Stimulated activated CD8-positive, alpha-beta memory T cell treated with anti-CD3 and anti-CD28 coated beads, Interleukin-7, amount 100 ng/mL, for 1 hour (primary cell): ENCODE data around the gene IFNL2.
A peak's percentile ranks its signal among the peaks of the same experiment; 100 is the strongest.
"Not testable (repeated sequence)": the region's sequence is repeated elsewhere in the genome, so short reads cannot be mapped to it uniquely, and the experiment has no call there.

Source experiments
- DNase-seq, 2 donors: peaks; one replicate each; pipeline ENCODE4 v3.0.0-alpha.2; 2020; ENCODE audit warnings: low read depth in 2 of 2

Gene IFNL2

DNA sequence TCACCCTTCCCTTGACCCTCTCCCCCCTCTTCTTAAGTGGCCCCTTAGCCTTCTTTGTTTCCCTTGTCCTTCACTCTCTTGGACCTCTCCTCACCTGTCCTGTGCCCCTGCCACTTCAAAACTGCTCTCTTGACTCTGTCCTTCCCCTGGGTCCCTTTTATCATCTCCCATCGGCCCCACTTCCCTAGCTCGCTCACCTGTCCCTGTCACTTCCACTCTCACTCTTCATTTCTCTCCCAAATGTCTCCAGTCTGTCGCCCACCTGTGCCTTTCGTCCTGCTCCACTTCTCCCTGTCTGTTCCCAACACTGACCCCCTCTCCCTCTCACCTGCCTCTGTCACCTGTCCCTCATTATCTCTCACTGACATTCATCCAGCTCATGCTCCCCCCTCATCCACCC is 28.7 kb downstream of the IFNL2 start:
- DNase-seq = no peak

DNA sequence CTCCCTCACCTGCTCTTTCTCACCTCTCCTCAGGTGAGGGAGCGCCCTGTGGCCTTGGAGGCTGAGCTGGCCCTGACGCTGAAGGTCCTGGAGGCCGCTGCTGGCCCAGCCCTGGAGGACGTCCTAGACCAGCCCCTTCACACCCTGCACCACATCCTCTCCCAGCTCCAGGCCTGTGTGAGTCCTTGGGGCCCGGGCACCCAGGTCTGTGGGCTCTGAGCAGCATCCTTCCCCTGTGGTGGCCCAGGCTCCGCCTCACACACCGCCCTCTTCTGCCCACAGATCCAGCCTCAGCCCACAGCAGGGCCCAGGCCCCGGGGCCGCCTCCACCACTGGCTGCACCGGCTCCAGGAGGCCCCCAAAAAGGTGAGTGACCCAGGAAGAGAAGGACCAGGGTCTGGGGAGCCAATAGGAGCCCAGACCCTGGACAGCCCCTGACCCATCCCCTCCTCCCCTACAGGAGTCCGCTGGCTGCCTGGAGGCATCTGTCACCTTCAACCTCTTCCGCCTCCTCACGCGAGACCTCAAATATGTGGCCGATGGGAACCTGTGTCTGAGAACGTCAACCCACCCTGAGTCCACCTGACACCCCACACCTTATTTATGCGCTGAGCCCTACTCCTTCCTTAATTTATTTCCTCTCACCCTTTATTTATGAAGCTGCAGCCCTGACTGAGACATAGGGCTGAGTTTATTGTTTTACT is 29.9 kb downstream of the IFNL2 start:
- DNase-seq = peak; percentile 26 to 29

DNA sequence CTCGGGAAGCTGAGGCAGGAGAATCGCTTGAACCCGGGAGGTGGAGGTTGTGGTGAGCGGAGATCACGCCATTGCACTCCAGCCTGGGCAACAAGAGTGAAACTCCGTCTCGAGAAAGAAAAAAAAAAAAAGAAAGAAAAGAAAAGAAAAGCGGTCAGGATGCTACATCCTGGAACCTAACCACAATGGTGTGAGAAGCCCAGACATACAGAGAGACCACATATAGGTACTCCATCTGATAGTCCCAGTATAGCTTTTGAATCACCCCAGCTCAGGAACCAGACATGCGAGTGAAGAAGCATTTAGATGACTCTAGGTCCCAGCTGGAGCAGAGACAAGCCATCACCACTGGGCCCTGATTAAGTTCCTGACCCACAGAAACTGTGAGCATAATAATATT is 31.2 kb downstream of the IFNL2 start:
- no peak for DNase-seq

DNA sequence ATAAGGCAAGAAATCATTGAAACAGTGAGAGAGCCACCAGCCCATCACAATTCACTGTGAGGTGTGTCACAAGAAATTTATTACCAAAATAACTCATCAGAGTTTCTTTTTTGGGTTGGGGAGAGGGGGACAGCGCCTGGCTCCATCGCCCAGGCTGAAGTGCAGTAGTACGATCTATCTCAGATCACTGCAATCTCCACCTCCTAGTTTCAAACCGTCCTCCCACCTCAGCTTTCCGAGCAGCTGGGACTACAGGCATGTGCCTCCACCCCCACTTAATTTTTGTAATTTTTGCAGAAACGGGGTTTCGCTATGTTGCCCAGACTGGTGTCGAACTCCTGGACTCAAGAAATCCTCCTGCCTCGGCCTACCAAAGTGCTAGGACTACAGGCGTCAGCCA is 31.6 kb downstream of the IFNL2 start:
- no peak for DNase-seq

DNA sequence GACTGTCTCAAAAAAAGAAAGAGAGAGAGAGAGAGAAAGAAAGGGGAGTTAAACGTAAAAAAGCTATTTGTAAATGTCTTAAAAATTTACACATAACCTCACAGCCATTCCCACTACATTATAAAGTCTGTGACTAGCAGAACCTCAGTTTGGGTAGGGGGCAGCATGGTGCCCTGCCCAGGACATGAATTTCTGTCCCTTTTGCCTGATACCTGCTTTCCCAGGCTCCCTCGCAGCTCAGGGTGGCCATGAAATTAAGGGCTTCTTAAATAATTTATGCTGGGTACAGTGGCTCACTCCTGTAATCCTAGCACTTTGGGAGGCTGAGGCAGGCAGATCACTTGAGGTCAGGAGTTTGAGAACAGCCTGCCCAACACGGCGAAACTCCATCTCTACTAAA is 32.8 kb downstream of the IFNL2 start:
- DNase-seq = no peak

DNA sequence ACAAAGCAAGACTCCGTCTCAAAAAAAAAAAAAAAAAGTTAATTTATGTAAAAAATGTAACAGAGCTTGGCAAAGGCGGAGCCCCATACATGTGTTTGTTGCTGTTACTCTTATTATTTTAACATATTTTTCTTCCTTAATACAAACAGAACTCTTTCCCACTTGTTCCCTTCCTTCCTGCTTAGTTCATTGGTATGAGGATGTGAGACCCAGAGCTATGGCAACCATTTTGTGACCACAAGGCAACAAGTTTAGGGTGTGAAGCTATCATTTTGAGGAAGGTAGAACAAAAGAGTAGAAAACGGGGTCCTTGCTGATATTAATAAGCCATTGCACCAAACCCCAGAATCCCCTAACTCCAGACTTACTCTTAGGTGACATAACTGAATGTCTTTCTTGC is 33.4 kb downstream of the IFNL2 start:
- no peak for DNase-seq

DNA sequence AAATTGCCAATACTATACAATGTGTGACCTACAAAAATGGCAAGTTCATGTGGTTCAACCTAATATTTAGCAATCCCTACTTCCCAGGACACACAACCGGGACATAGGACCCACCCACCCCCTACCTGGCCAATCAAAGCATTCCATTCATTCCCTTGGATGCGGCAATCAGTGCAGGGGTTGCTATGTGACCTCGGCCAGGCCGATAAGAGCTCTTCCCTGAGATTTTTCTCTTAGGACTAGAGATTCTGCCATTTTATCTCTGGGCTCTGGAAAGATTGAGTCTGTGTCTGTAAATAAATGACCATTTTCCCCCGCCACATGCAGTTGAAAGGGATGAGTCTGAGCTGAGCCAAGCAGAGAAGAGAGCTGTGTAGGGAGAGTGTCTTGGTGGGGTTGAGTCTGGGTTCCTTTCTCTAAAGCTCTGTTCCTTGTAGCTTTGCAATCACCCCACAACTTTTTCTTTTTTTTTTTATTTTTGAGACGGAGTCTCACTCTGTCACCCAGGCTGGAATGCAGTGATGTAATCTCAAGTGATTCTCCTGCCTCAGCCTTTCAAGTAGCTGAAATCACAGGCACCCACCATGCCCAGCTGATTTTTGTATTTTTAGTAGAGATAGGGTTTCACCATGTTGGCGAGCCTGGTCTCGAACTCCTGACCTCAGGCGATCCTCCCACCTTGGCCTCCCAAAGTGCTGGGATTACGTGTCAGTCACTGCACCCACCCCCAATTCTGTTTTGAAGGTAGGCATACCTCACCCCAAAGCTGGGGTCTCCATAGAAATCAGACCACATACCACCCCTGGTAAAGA is 35.4 kb downstream of the IFNL2 start:
- DNase-seq = no peak

DNA sequence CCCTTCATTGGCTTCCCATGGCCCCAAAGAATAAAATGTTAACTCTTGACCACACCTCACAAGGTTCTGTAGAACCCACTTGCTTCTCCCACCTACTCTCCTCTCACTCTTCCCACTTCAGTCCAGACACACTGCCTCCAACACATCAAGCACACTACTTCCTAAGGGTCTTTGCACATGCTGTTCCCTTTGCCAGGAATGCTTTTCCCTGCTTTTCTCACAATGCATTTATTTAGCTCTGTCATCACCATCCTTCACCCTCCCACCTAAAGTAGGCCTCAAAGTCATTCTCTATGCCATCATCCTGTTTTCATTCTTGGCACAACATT is 36.0 kb downstream of the IFNL2 start:
- no peak for DNase-seq

DNA sequence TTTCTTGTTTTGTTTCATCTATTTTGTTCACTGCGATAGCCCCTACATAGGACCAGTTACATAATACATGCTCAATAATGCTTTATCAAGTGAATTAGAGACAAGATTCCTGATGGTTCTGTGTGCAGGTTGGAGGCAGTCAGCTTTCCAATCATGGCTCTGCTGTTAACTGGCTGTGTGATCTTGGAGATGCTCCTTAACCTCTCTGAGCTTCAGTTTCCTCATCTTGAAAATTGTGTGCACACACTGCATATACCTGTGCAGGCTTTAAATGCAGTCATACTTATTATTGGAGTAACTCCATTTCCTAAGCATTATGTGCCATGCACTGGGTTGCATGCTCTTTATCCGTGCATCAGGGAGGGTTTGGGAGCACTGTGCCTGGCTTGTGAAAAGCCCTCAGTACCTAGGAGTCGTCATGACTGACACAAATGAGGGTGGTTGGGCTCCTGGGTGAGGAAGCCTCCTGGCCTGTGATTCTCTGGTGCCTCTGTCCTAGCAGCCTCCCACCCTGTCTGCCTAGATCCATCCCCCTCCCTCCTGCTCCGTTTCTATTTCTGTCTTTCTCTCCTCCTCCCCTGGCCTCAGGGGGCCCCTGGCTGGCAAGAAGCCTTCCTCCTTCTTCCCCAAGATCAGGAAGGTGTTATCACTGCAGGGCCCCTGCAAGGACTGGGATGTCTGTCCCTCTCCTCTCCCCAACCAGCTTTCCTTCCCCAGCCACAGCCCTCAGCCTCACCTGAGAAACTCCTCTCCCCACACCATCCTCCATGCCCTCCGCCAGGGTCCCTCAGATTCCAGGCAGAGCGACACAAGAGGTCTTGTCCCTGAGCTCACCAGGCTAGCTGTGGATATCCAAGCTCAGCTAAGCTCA is 36.7 kb downstream of the IFNL2 start:
- DNase-seq = no peak

DNA sequence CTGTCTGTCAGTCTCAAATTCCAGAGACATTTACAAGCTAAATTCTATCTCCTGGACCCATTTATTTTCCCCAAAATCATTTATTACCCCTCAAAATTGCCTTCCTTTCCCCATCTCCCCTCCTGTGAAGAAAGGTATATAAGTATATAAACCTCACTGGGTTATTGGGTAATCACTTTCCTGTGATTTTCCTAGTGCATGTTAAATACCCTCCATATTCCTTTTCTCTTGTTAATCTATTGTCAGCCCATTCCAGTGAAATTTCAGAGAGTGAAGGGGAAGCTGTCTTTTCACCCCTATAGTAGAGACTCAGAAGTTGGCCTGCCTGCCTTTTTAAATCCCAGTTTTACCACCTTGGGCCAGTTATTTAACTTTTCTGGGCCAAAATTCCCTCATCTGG is 37.9 kb downstream of the IFNL2 start:
- no peak for DNase-seq

DNA sequence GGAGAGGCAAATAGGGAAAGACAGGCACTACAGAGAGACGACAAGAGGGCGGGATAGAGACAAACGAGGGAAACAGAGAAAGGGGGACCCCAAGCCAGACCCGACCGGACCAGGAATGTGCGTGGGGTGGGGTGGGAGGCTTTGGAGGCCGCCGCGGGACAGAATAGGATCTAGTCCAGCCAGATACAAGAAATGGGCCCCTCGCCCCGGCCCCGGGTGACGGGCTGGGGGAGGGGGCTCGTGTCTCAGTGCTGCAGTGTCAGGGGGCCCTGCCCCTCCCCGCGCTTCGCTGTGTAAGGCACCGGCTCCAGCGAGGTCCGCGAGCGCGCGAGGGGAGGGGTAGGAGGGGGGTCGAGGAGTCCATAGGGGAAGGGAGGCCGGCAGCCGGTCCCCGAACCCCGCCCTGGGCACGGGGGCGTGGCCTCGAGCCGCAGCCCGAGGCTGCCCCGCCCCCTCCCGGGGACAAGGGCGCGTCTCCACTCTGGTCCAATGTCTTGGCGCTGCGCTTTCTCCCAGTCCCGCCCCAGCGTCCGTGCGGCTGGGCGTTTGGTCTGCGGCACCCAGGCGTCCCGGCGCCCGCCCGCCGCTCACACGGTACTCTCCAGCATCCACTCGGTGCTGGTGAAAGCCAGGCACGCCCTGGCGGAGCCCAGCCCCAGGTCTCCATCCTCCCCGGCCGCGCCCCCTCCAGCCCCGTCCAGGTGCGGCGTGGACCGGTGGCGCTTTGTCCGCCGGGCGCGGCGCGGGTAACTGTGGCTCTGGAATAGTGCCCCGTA is 39.0 kb downstream of the IFNL2 start:
- no peak for DNase-seq

DNA sequence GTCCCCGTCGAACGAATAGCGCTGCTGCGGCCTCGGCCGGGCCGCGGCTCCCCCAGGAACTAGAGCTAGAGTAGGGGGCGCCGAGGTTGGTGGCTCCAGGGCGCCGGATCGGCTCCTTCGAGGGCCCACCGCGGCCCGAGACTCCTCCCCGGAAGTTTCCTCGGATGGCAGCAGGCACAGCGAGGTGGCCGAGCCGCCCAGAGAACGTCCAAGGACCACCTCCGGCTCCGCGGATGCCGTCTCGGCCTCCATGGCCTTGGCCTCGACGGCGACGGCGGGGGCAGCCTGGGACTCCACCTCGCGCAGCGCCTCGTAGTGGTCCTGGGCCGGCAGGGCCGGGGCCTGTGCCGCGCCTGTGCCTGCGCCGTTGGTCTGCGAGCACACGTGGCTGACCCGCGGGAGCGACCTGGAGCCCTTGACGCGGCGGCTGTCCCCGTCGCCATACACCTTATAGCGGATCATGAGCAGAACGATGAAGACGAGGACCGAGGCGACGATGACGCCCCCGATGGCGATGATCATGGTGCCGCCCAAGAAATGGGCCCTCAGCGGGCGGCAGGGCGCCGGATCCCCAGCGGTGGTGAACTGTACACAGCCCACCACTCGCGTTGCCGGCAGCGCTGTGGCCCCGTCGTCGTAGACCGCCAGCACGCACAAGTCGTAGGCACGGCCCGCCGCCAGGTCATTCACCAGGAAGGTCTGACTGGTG is 39.8 kb downstream of the IFNL2 start:
- no peak for DNase-seq

DNA sequence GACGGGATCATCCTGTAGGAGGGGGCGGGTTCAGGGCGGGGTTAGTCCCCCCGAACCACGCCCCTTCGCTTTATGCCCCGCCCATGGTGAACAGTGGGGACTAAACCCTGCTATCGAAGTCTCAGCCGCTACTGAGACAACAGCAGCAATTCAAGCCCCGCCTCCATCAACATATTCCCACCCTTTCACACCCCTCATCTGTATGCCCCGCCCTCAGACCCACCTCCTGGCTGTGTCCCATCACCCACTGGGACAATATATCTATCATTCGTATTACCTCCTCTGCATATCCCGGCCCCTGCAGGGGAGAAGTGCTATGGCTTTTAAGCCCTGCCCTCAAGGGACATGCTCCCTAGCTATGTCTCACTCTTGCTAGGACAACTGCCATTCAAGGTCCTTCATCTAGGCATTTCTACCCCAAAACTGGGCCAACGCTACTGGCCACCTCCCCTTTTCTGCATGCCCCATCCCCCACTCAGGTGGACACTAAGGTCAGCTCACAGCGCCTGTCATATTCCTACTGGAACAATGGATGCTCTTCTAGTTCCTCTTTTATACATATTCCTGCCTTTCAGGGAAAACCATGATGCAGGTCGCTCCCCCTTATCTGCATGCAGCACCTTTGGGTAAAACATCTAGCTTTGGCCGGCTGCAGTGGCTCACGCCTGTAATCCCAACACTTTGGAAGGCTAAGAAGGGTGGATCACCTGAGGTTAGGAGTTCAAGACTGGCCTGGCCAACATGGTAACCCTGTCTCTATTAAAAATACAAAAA is 40.5 kb downstream of the IFNL2 start:
- DNase-seq = no peak

DNA sequence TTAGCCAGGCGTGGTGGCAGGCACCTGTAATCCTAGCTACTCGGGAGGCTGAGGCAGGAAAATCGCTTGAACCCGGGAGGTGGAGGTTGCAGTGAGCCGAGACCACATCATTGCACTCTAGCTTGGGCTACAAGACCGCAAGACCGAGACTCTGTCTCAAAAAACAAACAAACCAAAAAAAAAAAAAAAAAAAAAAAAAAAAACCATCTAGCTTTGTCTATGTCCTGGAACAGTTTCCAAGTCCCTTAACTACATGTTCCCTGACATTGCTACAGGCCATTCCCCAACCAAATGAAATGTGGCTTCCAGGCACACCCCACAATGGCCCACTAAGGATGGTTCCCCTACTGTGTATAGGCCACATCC is 41.1 kb downstream of the IFNL2 start:
- not testable (repeated sequence) for DNase-seq

DNA sequence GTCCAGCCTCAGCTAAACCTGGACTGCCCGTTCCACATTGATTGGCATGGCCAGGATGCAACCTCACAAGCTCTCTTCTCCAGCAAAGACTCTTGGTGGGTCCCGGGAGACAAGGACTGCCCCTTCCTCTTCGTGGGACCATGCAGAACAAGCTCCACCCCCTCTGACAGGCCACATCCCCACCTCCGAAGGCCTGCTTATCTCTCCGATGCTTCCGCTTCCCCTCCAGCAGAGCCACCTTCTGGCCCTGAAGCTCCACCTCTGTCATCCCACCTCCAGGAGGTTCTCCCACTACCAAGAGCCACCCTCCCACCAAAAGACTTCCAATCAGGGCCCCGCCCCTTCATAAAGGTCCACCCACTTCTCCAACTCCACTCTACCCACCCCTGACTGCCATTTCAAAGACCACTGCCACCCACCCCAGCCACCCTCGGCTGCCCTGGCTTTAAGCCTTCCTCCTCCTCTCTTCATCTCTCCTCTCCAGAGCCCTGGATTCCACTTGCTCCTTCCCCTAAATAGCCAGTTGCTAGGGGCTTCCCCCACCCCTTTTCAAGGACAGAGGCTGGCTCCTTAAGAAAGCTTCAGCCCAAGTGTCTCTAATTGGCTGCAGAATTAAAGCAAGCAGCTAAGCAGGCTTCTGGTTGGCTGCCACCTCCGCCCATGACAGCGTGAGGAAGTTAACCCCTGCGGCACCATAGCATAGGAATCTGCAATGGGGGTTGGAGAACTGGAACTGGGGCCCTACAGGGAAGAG is 42.5 kb downstream of the IFNL2 start:
- no peak for DNase-seq

DNA sequence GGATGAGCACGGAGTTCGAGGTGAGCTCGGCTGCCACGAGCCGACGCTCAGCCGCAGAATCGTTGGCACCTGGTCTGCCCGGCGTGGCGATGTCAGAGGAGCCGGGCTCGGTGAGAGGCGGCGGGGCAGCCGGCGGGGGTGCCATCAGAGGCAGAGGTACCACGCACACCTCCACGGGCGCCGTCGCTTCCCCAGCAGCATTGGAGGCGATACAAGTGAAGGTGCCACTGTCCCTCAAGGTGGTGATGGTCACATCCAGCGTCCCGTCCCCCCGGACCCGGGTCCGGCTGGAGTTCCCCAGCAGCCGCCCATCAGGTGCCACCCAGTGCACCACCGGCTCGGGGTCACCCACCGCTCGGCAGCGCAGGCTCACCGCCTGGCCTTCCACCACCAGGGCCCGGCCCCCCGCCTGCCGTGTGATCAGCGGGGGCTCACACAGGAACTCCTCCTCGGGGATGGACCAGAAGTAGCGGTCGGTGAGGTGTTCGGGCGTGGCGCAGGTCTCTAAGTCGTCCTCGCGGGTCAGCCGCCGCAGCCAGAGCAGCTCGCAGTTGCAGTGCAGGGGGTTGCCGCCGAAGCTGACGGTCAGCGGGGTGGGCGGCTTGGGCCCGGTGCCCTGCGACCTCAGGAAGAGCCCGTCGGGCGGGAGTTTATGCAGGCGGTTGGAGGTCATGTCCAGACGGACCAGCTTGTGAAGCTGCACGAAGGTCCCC is 46.0 kb downstream of the IFNL2 start:
- DNase-seq = no peak

DNA sequence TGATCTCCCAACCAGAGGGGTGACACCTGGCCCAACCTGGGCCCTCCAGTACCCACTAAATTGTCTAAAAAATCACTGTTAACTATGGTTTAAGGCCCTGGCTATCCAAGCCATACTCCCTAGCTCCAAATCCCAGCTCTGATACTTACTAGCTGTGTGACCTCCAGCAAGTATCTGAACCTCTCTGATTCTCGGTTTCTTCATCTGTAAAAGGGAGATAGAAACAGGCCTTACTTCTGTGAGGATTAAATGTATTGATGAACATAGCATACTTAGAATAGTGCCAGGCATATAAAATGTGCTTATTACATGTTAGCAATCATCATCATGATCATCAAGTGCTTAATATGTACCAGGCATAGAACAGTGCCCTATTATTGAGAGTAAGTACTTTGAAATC is 47.7 kb downstream of the IFNL2 start:
- DNase-seq = no peak

DNA sequence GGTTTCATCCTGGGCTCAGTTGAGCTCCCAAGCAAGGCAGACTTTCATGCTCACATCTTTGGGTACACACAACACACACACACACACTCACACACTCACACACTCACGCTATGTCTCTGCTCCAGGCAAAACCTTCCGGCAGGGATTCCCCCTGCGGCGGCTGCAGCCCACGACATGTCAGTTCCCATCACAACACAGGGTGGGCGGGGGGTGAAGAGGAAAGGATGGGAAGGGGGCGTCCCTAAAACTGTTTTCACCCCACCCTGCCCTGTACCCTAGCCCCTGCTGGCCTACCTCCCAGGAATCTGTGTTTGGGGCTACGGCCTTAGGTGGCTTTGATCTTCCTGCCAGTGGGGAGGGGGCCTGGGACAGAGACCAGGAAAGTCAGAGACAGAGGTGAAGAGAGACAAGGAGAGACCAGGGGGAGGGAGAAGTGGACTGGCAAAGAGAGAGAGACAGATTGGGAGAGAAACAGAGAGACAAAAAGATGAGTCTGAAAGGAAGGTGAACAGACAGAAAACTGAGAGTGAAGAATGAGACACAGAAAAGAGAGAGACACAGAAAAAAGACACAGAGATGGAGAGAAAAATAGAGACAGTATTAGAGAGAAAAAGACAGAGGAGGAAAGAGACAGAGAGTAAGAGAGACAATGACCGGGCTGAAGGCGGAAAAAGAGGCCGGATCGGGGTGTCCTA is 48.6 kb downstream of the IFNL2 start:
- DNase-seq = no peak

DNA sequence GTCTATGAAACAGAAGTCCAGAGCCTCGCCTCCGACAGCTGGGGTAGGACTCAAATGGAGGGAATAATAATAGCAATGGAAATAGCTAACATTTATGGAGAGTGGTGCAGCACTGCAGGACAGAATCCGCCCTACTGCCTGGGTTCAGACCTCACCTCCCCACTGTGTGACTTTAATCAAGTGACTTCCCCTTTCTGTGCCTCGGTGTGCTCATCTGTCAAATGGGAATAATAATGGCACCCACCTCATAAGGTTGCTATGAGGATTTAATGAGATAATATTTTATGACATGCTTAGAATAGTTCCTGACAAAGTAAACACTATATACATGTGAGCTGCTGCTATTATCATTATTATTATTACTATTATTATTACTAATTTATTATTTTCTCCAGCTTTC is 49.3 kb downstream of the IFNL2 start:
- DNase-seq = no peak
